WTC11 (cell line): Measurements from ENCODE around the gene STAT3. TPM values are rescaled to one million over a fixed set of nuclear protein-coding genes. Genes with fewer than 3 reads are reported as not detected.

Experiments used
- ATAC-seq: fragments of 200-7000 bp; cut with Tn5 transposase; 2 replicates; pipeline ENCODE4 v1.10.0; 2021; ENCODE audit warnings: mild to moderate bottlenecking, moderate library complexity
- CTCF ChIA-PET: fragments of 300-600 bp; sonication (Branson Sonifier 250); formaldehyde crosslinking; loops from one replicate; lab custom pipeline; 2021; ENCODE audit warnings: antibody characterized with exemption; lab: Charles Lee
- POLR2A ChIA-PET: fragments of 350-600 bp; sonication (Branson Sonifier 250); formaldehyde crosslinking; loops from one replicate; lab custom pipeline; 2021; ENCODE audit warnings: antibody characterized with exemption; lab: Charles Lee
- DNase-seq: peaks from one replicate; pipeline ENCODE4 v3.0.0; 2021; ENCODE audit warnings: low spot score
- H3K27ac Mint-ChIP-seq: 2 replicates; pipeline ENCODE4 v1.8.0; 2021; ENCODE audit warnings: mixed read lengths
- H3K27me3 Mint-ChIP-seq: 2 replicates; pipeline ENCODE4 v1.8.0; 2021; ENCODE audit warnings: low read depth, mild to moderate bottlenecking, moderate library complexity, mixed read lengths
- H3K36me3 Mint-ChIP-seq: 2 replicates; pipeline ENCODE4 v1.8.0; 2021; ENCODE audit warnings: mixed read lengths
- H3K4me1 Mint-ChIP-seq: 2 replicates; pipeline ENCODE4 v1.8.0; 2022; ENCODE audit warnings: mixed read lengths
- H3K4me3 Mint-ChIP-seq: 2 replicates; pipeline ENCODE4 v1.8.0; 2021; ENCODE audit warnings: mild to moderate bottlenecking, moderate library complexity, mixed read lengths
- H3K9me3 Mint-ChIP-seq: 2 replicates; pipeline ENCODE4 v1.8.0; 2021; ENCODE audit warnings: mixed read lengths
- CREM ChIP-seq: sonication (generic); formaldehyde crosslinking; IDR thresholded peaks from 2 replicates; pipeline ENCODE4 v1.8.1; 2022; ENCODE audit warnings: mild to moderate bottlenecking, missing genetic modification reagents, moderate library complexity
- EMX1 ChIP-seq: fragments of 250-450 bp; sonication (Bioruptor Pico); IDR thresholded peaks from 2 replicates; pipeline ENCODE4 v1.8.0; 2021; ENCODE audit warnings: mild to moderate bottlenecking
- ETV6 ChIP-seq: sonication (generic); formaldehyde crosslinking; IDR thresholded peaks from 2 replicates; pipeline ENCODE4 v1.8.1; 2022; ENCODE audit warnings: mild to moderate bottlenecking, missing genetic modification reagents
- GRHL2 ChIP-seq: fragments of 250-450 bp; sonication (Bioruptor Pico); IDR thresholded peaks from 2 replicates; pipeline ENCODE4 v1.8.0; 2022; ENCODE audit warnings: mild to moderate bottlenecking, moderate library complexity; ENCODE audit not compliant: insufficient replicate concordance, severe bottlenecking
- HMGA2 ChIP-seq: fragments of 250-450 bp; sonication (Bioruptor Pico); IDR thresholded peaks from 2 replicates; pipeline ENCODE4 v1.4.0; 2021; ENCODE audit warnings: mild to moderate bottlenecking, moderate library complexity
- IRF2 ChIP-seq: sonication (generic); formaldehyde crosslinking; IDR thresholded peaks from 2 replicates; pipeline ENCODE4 v1.8.0; 2022; ENCODE audit warnings: low read depth, missing genetic modification reagents, borderline replicate concordance
- KAT7 ChIP-seq: sonication (generic); formaldehyde crosslinking; IDR thresholded peaks from 2 replicates; pipeline ENCODE4 v1.8.1; 2023; ENCODE audit warnings: missing genetic modification reagents, mild to moderate bottlenecking, borderline replicate concordance
- MYBL2 ChIP-seq: sonication (generic); formaldehyde crosslinking; IDR thresholded peaks from 2 replicates; pipeline ENCODE4 v1.8.1; 2023; ENCODE audit warnings: mild to moderate bottlenecking, moderate library complexity, missing genetic modification reagents
- NFATC4 ChIP-seq: fragments of 250-450 bp; sonication (Bioruptor Pico); IDR thresholded peaks from 2 replicates; pipeline ENCODE4 v1.9.0; 2021; ENCODE audit warnings: mild to moderate bottlenecking
- NFYB ChIP-seq: sonication (generic); formaldehyde crosslinking; conservative IDR thresholded peaks from 2 replicates; pipeline ENCODE4 v1.8.0; 2022; ENCODE audit warnings: low read depth, missing genetic modification reagents
- NR2C2 ChIP-seq: sonication (generic); formaldehyde crosslinking; IDR thresholded peaks from 2 replicates; pipeline ENCODE4 v1.8.0; 2022; ENCODE audit warnings: mild to moderate bottlenecking, missing genetic modification reagents
- TEAD1 ChIP-seq: sonication (generic); formaldehyde crosslinking; IDR thresholded peaks from 2 replicates; pipeline ENCODE4 v1.8.0; 2022; ENCODE audit warnings: mild to moderate bottlenecking, missing genetic modification reagents
- TEAD4 ChIP-seq: sonication (generic); formaldehyde crosslinking; IDR thresholded peaks from 2 replicates; pipeline ENCODE4 v1.8.0; 2022; ENCODE audit warnings: mild to moderate bottlenecking, missing genetic modification reagents
- ZNF121 ChIP-seq: sonication (generic); formaldehyde crosslinking; IDR thresholded peaks from 2 replicates; pipeline ENCODE4 v1.8.0; 2023; ENCODE audit warnings: missing genetic modification reagents
- ZNF416 ChIP-seq: fragments of 250-450 bp; sonication (Bioruptor Pico); IDR thresholded peaks from 2 replicates; pipeline ENCODE4 v1.9.0; 2021; ENCODE audit warnings: mild to moderate bottlenecking, inconsistent platforms
- ZNF423 ChIP-seq: fragments of 250-450 bp; sonication (Bioruptor Pico); IDR thresholded peaks from 2 replicates; pipeline ENCODE4 v2.1.2; 2022; ENCODE audit warnings: mild to moderate bottlenecking, moderate library complexity
- total RNA-seq: library from RNA; stranded (reverse); gene quantifications from 3 replicates; pipeline ENCODE4 v1.2.3, GENCODE V29; 2021
- TF ChIP-seq, protein P1 (sequence below): sonication (generic); formaldehyde crosslinking; IDR thresholded peaks from 2 replicates; pipeline ENCODE4 v1.8.1; 2022; ENCODE audit warnings: missing genetic modification reagents, borderline replicate concordance
- TF ChIP-seq, protein P2 (sequence below): sonication (generic); formaldehyde crosslinking; IDR thresholded peaks from 2 replicates; pipeline ENCODE4 v1.8.1; 2023; ENCODE audit warnings: mild to moderate bottlenecking, missing genetic modification reagents, borderline replicate concordance
- TF ChIP-seq, protein P3 (sequence below): sonication (generic); formaldehyde crosslinking; IDR thresholded peaks from 2 replicates; pipeline ENCODE4 v1.8.0; 2022; ENCODE audit warnings: mild to moderate bottlenecking, missing genetic modification reagents
- TF ChIP-seq, protein P4 (sequence below): sonication (generic); formaldehyde crosslinking; conservative IDR thresholded peaks from 2 replicates; pipeline ENCODE4 v1.8.1; 2023; ENCODE audit warnings: mild to moderate bottlenecking, low read depth, missing genetic modification reagents, moderate library complexity
- TF ChIP-seq, protein P5 (sequence below): sonication (generic); formaldehyde crosslinking; IDR thresholded peaks from 2 replicates; pipeline ENCODE4 v1.8.0; 2022; ENCODE audit warnings: mild to moderate bottlenecking, missing genetic modification reagents

The STAT3 gene
- total RNA-seq, 1 experiment from 2014 or later: 98.0 TPM

DNA sequence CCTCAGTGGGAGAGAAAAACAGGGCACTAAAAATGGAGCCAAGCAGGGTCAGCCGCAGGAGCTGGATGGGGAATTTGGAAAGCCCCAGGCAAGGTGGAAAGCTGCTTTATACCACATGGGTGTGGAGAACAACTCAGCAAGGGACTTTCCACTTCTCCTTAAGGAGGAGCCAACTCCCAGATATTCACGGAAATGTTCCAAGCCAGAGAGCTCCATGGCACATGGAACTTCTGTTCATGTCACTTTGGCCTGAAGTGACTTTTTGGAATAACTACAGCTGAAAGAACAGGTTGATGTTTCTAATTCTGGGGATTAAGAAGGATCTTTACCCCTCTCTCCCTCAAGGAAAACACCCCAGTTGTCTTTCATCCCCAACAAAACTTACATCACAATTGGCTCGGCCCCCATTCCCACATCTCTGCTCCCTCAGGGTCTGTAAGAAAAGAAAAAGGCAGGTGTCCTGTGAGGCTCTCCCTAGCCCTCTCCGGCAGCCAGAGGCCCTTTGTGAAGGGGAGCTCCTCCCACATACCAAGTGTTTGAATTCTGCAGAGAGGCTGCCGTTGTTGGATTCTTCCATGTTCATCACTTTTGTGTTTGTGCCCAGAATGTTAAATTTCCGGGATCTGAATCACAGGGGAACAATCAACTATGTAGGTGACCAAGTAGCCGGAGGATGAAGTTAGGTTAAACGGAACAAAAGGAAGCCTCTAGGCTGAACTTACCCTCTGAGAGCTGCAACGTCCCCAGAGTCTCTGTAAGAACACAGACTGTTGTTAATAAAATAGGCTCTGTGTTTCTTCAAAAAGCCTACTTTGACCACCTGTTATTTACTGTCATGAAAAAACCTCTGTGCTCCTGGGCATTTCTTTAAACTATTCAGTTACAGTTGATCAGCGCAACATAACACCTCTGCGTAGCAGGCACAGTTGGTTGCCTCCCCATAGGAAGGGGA is 58.9 kb downstream of the STAT3 start:
- POLR2A ChIA-PET: interaction anchor here (0.6 to 1.8 kb wide), 10 partner anchors 17 to 94 kb away, joined by 3 to 13 read pairs (median 3); partner anchors contain the start of genes CAVIN1 and STAT3

DNA sequence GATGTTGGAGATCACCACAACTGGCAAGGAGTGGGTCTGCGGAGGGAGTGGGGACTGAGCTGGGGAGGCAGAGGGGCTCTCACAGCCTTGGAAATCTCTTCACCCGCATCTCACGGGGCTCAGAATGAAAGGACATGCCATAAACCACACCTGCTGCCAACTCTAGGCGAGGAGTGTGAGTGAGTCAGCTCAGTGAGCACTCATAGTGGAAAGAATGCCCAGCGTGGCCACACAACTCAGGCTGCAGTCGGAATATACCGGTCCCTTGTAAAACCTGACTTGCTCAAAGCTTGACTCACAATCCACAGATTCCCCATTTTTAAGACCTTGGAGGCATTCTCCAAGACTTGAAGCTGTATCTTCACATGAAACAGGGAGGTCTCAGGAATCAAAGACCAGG is 63.2 kb downstream of the STAT3 start:
- Mint-ChIP-seq H3K4me3 (no peak overlapping the region), H3K4me1 (peaks cover 29% of the 10 kb centered on the region), H3K36me3 (peaks cover 59% of the 10 kb centered on the region), H3K27me3 (no peaks in the 10 kb centered on the region; the same call in 1 of the 2 replicates), H3K27ac (no peak overlapping the region), H3K9me3 (no peaks in the 10 kb centered on the region)
- ChIA-PET POLR2A (no interaction called here), CTCF (interaction anchor here (0.7 to 5.4 kb wide), 2 partner anchors 80 to 103 kb away, joined by 3 to 123 read pairs; no protein-coding TSS in a partner anchor)
- ATAC-seq (no peak), DNase-seq (no peak)
- no peak for TF ChIP-seq ZNF121
- TF ChIP-seq ZNF423 (CRISPR knock-in tag): no peak
- TF ChIP-seq, protein P1, sequence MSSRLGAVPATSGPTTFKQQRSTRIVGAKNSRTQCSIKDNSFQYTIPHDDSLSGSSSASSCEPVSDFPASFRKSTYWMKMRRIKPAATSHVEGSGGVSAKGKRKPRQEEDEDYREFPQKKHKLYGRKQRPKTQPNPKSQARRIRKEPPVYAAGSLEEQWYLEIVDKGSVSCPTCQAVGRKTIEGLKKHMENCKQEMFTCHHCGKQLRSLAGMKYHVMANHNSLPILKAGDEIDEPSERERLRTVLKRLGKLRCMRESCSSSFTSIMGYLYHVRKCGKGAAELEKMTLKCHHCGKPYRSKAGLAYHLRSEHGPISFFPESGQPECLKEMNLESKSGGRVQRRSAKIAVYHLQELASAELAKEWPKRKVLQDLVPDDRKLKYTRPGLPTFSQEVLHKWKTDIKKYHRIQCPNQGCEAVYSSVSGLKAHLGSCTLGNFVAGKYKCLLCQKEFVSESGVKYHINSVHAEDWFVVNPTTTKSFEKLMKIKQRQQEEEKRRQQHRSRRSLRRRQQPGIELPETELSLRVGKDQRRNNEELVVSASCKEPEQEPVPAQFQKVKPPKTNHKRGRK (CRISPR knock-in tag): no peak
- no peak for TF ChIP-seq IRF2 (CRISPR knock-in tag)
- TF ChIP-seq GRHL2: no peak
- TF ChIP-seq, protein P2, sequence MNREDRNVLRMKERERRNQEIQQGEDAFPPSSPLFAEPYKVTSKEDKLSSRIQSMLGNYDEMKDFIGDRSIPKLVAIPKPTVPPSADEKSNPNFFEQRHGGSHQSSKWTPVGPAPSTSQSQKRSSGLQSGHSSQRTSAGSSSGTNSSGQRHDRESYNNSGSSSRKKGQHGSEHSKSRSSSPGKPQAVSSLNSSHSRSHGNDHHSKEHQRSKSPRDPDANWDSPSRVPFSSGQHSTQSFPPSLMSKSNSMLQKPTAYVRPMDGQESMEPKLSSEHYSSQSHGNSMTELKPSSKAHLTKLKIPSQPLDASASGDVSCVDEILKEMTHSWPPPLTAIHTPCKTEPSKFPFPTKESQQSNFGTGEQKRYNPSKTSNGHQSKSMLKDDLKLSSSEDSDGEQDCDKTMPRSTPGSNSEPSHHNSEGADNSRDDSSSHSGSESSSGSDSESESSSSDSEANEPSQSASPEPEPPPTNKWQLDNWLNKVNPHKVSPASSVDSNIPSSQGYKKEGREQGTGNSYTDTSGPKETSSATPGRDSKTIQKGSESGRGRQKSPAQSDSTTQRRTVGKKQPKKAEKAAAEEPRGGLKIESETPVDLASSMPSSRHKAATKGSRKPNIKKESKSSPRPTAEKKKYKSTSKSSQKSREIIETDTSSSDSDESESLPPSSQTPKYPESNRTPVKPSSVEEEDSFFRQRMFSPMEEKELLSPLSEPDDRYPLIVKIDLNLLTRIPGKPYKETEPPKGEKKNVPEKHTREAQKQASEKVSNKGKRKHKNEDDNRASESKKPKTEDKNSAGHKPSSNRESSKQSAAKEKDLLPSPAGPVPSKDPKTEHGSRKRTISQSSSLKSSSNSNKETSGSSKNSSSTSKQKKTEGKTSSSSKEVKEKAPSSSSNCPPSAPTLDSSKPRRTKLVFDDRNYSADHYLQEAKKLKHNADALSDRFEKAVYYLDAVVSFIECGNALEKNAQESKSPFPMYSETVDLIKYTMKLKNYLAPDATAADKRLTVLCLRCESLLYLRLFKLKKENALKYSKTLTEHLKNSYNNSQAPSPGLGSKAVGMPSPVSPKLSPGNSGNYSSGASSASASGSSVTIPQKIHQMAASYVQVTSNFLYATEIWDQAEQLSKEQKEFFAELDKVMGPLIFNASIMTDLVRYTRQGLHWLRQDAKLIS: no peak
- TF ChIP-seq, protein P3, sequence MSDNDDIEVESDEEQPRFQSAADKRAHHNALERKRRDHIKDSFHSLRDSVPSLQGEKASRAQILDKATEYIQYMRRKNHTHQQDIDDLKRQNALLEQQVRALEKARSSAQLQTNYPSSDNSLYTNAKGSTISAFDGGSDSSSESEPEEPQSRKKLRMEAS (CRISPR knock-in tag): no peak
- no peak for TF ChIP-seq NR2C2 (CRISPR knock-in tag)
- TF ChIP-seq NFATC4 (CRISPR knock-in tag): no peak
- TF ChIP-seq HMGA2: no peak
- TF ChIP-seq TEAD4: no peak
- no peak for TF ChIP-seq NFYB (CRISPR knock-in tag)
- no peak for TF ChIP-seq MYBL2 (CRISPR knock-in tag)
- TF ChIP-seq, protein P4, sequence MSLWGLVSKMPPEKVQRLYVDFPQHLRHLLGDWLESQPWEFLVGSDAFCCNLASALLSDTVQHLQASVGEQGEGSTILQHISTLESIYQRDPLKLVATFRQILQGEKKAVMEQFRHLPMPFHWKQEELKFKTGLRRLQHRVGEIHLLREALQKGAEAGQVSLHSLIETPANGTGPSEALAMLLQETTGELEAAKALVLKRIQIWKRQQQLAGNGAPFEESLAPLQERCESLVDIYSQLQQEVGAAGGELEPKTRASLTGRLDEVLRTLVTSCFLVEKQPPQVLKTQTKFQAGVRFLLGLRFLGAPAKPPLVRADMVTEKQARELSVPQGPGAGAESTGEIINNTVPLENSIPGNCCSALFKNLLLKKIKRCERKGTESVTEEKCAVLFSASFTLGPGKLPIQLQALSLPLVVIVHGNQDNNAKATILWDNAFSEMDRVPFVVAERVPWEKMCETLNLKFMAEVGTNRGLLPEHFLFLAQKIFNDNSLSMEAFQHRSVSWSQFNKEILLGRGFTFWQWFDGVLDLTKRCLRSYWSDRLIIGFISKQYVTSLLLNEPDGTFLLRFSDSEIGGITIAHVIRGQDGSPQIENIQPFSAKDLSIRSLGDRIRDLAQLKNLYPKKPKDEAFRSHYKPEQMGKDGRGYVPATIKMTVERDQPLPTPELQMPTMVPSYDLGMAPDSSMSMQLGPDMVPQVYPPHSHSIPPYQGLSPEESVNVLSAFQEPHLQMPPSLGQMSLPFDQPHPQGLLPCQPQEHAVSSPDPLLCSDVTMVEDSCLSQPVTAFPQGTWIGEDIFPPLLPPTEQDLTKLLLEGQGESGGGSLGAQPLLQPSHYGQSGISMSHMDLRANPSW (CRISPR knock-in tag): no peak
- TF ChIP-seq, protein P5, sequence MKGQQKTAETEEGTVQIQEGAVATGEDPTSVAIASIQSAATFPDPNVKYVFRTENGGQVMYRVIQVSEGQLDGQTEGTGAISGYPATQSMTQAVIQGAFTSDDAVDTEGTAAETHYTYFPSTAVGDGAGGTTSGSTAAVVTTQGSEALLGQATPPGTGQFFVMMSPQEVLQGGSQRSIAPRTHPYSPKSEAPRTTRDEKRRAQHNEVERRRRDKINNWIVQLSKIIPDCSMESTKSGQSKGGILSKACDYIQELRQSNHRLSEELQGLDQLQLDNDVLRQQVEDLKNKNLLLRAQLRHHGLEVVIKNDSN (CRISPR knock-in tag): no peak

More for the DNA sequence above, 58.9 kb downstream of the STAT3 start:
- Mint-ChIP-seq H3K4me1 (peaks cover 30% of the 10 kb centered on the region), H3K36me3 (peaks cover 56% of the 10 kb centered on the region), H3K27ac (peak overlapping the region; percentile 97), H3K27me3 (no peaks in the 10 kb centered on the region; the same call in 1 of the 2 replicates), H3K9me3 (no peaks in the 10 kb centered on the region)
- ATAC-seq: peak; percentile 99
- DNase-seq: peak; percentile 76
- CTCF ChIA-PET: interaction anchor here (0.6 to 2.9 kb wide), 24 partner anchors 12 to 207 kb away, joined by 3 to 28 read pairs (median 5); partner anchors contain the start of genes GHDC, NAGLU and STAT3
- TF ChIP-seq KAT7 (no peak), TEAD1 (CRISPR knock-in tag) (peak; percentile 78; the same call in 1 of the 2 replicates), CREM (CRISPR knock-in tag) (0 out of 2 replicates have a peak, but pooled peaks have one; percentile 67), ZNF416 (CRISPR knock-in tag) (no peak), EMX1 (CRISPR knock-in tag) (no peak), ETV6 (CRISPR knock-in tag) (0 out of 2 replicates have a peak, but pooled peaks have one; percentile 36)
- TF ChIP-seq, protein P2: no peak
- TF ChIP-seq, all 79 proteins: peak for 3
- peak overlapping the region; percentile 38 for H3K4me3 Mint-ChIP-seq
